Calu3 (cell line): ENCODE results near the gene SMPX. TPM values are rescaled to one million over a fixed set of nuclear protein-coding genes. Genes with fewer than 3 reads are reported as not detected.
A peak's percentile ranks its signal among the peaks of the same experiment; 100 is the strongest.

Experiments used
- BruUV-seq: library from RNA; stranded (reverse); fragments of 400-500 nt; replicated peaks from 2 replicates; lab custom pipeline; 2021; lab: Mats Ljungman, UMichigan
- CTCF ChIA-PET: fragments of 300-600 bp; sonication (Branson Sonifier 250); formaldehyde crosslinking; loops from one replicate; lab custom pipeline; 2022; ENCODE audit warnings: antibody characterized with exemption; lab: Charles Lee
- DNase-seq: peaks from one replicate; pipeline ENCODE4 v3.0.0; 2022
- H3K27ac Mint-ChIP-seq: one replicate; pipeline ENCODE4 v1.8.0; 2022; ENCODE audit warnings: mixed read lengths; ENCODE audit not compliant: unreplicated experiment
- H3K27me3 Mint-ChIP-seq: one replicate; pipeline ENCODE4 v1.8.0; 2022; ENCODE audit warnings: mixed read lengths; ENCODE audit not compliant: unreplicated experiment
- H3K36me3 Mint-ChIP-seq: one replicate; pipeline ENCODE4 v1.8.0; 2022; ENCODE audit warnings: mild to moderate bottlenecking, moderate library complexity, mixed read lengths; ENCODE audit not compliant: insufficient read depth, unreplicated experiment
- H3K4me1 Mint-ChIP-seq: one replicate; pipeline ENCODE4 v1.8.0; 2022; ENCODE audit warnings: mild to moderate bottlenecking, low read depth, mixed read lengths; ENCODE audit not compliant: unreplicated experiment
- H3K4me3 Mint-ChIP-seq: one replicate; pipeline ENCODE4 v1.8.0; 2022; ENCODE audit warnings: mild to moderate bottlenecking, low read depth, moderate library complexity, mixed read lengths; ENCODE audit not compliant: unreplicated experiment
- H3K9me3 Mint-ChIP-seq: one replicate; pipeline ENCODE4 v1.8.0; 2022; ENCODE audit warnings: low read depth, mixed read lengths; ENCODE audit not compliant: unreplicated experiment
- CTCF ChIP-seq: fragments of 200-600 bp; IDR thresholded peaks from one replicate; pipeline ENCODE4 v1.8.0; 2022; ENCODE audit warnings: antibody characterized with exemption; ENCODE audit not compliant: unreplicated experiment
- intact Hi-C: fragments of 100-400 bp; cut with micrococcal nuclease; formaldehyde crosslinking; loops from one replicate; pipeline ENCODE4 v1.10.0; 2022; ENCODE audit not compliant: unreplicated experiment
- total RNA-seq: library from RNA; stranded (reverse); gene quantifications from 2 replicates; pipeline ENCODE4 v1.2.3, GENCODE V29; 2022

Gene SMPX
- total RNA-seq, 1 experiment from 2014 or later, result not detected

DNA sequence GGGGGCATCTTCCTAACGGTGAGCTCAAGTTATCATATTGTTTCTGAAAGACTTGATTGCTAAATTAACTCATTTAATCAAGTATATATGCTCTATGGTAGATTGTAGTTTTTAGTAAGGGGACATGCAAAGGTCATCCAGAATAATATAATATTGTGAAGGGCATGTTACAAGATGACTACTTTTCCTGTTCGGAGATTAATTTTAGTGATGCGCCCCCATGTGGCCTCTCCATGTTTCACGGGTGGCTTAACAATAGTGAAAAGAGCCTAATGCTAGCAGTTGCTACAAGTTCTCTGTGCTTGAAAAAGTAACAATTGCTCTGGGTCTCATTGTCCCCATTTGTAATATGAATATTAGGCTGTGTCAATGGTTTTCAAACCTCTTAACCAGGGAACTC, 12.2 kb downstream of the SMPX start:
- CTCF ChIA-PET, result interaction anchor here (0.6 to 1.1 kb wide), 4 partner anchors 20 to 1493 kb away, joined by 3 to 7 read pairs (median 5); no protein-coding TSS in a partner anchor
- Mint-ChIP-seq H3K4me1 (peaks cover 32% of the 10 kb centered on the region), H3K4me3 (no peak overlapping the region), H3K27me3 (no peaks in the 10 kb centered on the region), H3K9me3 (no peaks in the 10 kb centered on the region), H3K27ac (no peak overlapping the region), H3K36me3 (no peaks in the 10 kb centered on the region)
- peak; percentile 53 for DNase-seq
- intact Hi-C loops, result loop anchor here (10.0 kb wide), 1 partner anchor 229 kb away; no protein-coding TSS in a partner anchor
- no TSS peak for BruUV-seq
- TF ChIP-seq CTCF, result peak; percentile 50

GRCh38 chrX:21744721-21745120, 13.2 kb downstream of the SMPX start:
- no peak for DNase-seq
- Mint-ChIP-seq H3K36me3 (no peaks in the 10 kb centered on the region), H3K4me3 (no peak overlapping the region), H3K27ac (no peak overlapping the region), H3K9me3 (no peaks in the 10 kb centered on the region), H3K27me3 (no peaks in the 10 kb centered on the region), H3K4me1 (peaks cover 38% of the 10 kb centered on the region)
- no peak for TF ChIP-seq CTCF
- intact Hi-C loops, result loop anchor here (5.0 to 10.0 kb wide), 2 partner anchors 230 to 1217 kb away; no protein-coding TSS in a partner anchor
- CTCF ChIA-PET, result interaction anchor here (1.1 kb wide), 1 partner anchor 25 kb away, joined by 3 read pairs; no protein-coding TSS in a partner anchor
- no TSS peak for BruUV-seq

DNA sequence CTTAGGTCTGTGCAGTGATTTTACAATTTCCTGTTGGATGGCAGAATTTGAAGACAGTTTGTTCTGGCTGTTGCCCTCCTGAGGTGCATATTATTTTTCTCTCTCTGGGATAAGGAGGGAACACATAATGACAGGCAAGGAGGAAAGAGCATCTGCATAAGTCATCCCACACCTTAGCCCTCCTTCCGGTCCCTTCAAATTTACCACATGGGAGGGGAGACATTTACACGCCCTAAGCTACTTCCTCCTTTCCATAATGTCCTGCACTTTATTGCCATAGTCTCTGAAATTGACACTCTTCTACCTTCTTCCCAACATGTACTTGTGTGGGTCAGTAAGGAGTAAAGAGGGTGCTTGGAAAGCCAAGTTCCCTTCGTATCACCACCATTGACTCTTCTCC, 13.9 kb downstream of the SMPX start:
- intact Hi-C loops, result loop anchor here (5.0 to 10.0 kb wide), 2 partner anchors 231 to 1217 kb away; no protein-coding TSS in a partner anchor
- no peaks in the 10 kb centered on the region for H3K9me3 Mint-ChIP-seq
- no peaks in the 10 kb centered on the region for H3K27me3 Mint-ChIP-seq
- peaks cover 38% of the 10 kb centered on the region for H3K4me1 Mint-ChIP-seq
- no peak overlapping the region for H3K27ac Mint-ChIP-seq
- no peak overlapping the region for H3K4me3 Mint-ChIP-seq
- TF ChIP-seq CTCF, result no peak
- DNase-seq, result no peak
- CTCF ChIA-PET, result interaction anchor here (1.1 kb wide), 1 partner anchor 230 kb away, joined by 3 read pairs; no protein-coding TSS in a partner anchor
- no peaks in the 10 kb centered on the region for H3K36me3 Mint-ChIP-seq
- no TSS peak for BruUV-seq

DNA sequence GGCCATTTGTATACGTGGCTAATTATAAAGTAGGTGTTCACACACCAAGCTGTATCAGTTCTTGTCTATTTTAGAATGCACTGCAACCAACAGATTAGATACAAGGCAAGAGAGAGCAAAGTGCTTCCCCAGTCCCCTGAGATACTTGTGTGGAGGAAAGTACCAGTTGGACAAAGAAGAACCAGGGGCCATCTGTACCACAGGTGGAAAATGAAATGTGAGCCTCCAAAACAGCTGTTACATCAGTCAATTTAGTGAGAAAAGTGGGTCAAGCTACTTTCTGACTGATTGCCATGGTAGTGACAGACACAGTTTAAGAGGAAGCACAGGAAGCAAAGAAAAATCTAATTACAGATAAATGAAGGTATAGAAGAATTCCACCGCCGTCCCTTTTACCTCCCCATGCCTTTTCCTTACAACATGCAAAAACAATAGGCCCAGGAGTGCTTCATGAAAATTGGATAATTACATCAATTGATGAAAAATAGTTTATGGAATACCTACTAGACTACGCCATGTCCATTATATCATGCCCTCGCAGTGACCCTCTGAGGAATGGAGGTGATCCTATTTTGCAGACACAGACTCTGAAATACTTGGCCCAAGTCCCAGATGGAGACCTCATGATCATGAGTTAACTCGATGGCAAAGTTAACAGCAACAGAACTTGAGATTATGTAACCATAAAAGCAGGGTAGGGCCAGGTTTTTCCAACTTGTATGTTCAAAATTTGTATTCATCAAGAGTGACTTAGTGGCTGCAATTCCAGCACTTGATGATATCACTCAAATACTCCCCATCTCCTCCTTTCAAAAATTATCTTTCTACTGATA, 15.8 kb downstream of the SMPX start:
- DNase-seq, result peak; percentile 39
- Mint-ChIP-seq H3K4me1 (peaks cover 31% of the 10 kb centered on the region), H3K9me3 (no peaks in the 10 kb centered on the region), H3K27me3 (no peaks in the 10 kb centered on the region), H3K36me3 (no peaks in the 10 kb centered on the region), H3K27ac (no peak overlapping the region), H3K4me3 (no peak overlapping the region)
- no TSS peak for BruUV-seq
- intact Hi-C loops, result loop anchor here (5.0 to 10.0 kb wide), 2 partner anchors 233 to 1215 kb away; no protein-coding TSS in a partner anchor
- no peak for TF ChIP-seq CTCF
- CTCF ChIA-PET, result interaction anchor here (0.6 kb wide), 1 partner anchor 295 kb away, joined by 3 read pairs; no protein-coding TSS in a partner anchor
